CD4-positive, alpha-beta T cell treated with Interleukin-6 at 100 ng/mL for 8 hours (primary cell): Measurements from ENCODE around the gene ST8SIA1.
"Not testable (repeated sequence)": the region's sequence is repeated elsewhere in the genome, so short reads cannot be mapped to it uniquely, and the experiment has no call there.

Source experiments
- DNase-seq: peaks from one replicate; pipeline ENCODE4 v3.0.0-alpha.2; 2020; ENCODE audit warnings: mixed read lengths, low spot score

ST8SIA1 gene

GRCh38 chr12:22169376-22169775, 165.1 kb downstream of the ST8SIA1 start:
- no peak for DNase-seq

GRCh38 chr12:22164139-22164538, 170.4 kb downstream of the ST8SIA1 start:
- DNase-seq, result peak; percentile 41

- DNase-seq, result peak; percentile 30
These were observed 170.9 kb downstream of the ST8SIA1 start for GRCh38 chr12:22163594-22163993.

- peak; percentile 21 for DNase-seq
These were observed 174.0 kb downstream of the ST8SIA1 start for GRCh38 chr12:22160396-22161003.

GRCh38 chr12:22149286-22149685, 185.2 kb downstream of the ST8SIA1 start:
- DNase-seq, result not testable (repeated sequence)

- DNase-seq, result peak; percentile 36
These were observed 187.8 kb downstream of the ST8SIA1 start for GRCh38 chr12:22146686-22147085.
